Gastrocnemius medialis (tissue), 4 donors: ENCODE data around the gene CD5L. TPM values are rescaled to one million over a fixed set of nuclear protein-coding genes. Genes with fewer than 3 reads are reported as not detected.

Source experiments
- ATAC-seq, 2 donors: fragments of 150-250 bp; one replicate each; pipeline ENCODE4 v1.9.1; 2016
- DNase-seq, 2 donors: peaks; one replicate each; pipeline ENCODE4 v3.0.0-alpha.2; 2019
- H3K27ac ChIP-seq, 4 donors: fragments of 200-600 bp; sonication (generic); 1 replicate in 1 of 4; 2 replicates in 3 of 4; pipeline ENCODE4 v1.5.1; 2016 to 2018; ENCODE audit warnings: mild to moderate bottlenecking in 2 of 4, moderate library complexity in 1 of 4
- H3K27me3 ChIP-seq, 3 donors: fragments of 200-600 bp; sonication (generic) in 2 of 3; 1 replicate in 1 of 3; 2 replicates in 2 of 3; pipeline versions ENCODE4 v1.5.1 to v1.6.0; 2016 to 2019; ENCODE audit warnings: mild to moderate bottlenecking in 1 of 3, moderate library complexity in 1 of 3
- H3K36me3 ChIP-seq, 2 donors: fragments of 200-600 bp; sonication (generic) in 1 of 2; one replicate each; pipeline ENCODE4 v1.5.1; 2017 to 2018
- H3K4me1 ChIP-seq, 2 donors: fragments of 200-600 bp; sonication (generic) in 1 of 2; one replicate each; pipeline ENCODE4 v1.5.1; 2016 to 2017; ENCODE audit warnings: mild to moderate bottlenecking in 2 of 2
- H3K4me3 ChIP-seq, 4 donors: fragments of 200-600 bp; sonication (generic) in 3 of 4; 1 replicate in 1 of 4; 2 replicates in 3 of 4; pipeline ENCODE4 v1.5.1; 2016 to 2019; ENCODE audit warnings: mild to moderate bottlenecking in 2 of 4
- H3K9me3 ChIP-seq, 3 donors: fragments of 200-600 bp; sonication (generic) in 2 of 3; 1 replicate in 1 of 3; 2 replicates in 2 of 3; pipeline ENCODE4 v1.5.1; 2016 to 2019
- CTCF ChIP-seq, 5 experiments: fragments of 450-650 bp in 3 of 5; fragments of 200-600 bp in 2 of 5; sonication (generic) in 2 of 5; IDR thresholded peaks in 4 of 5; conservative IDR thresholded peaks in 1 of 5; 1 replicate in 4 of 5; 2 replicates in 1 of 5; pipeline ENCODE4 v1.5.1; 2016 to 2019; ENCODE audit warnings: antibody characterized with exemption in 5 of 5, mild to moderate bottlenecking in 3 of 5, moderate library complexity in 3 of 5
- POLR2A ChIP-seq, 2 donors: fragments of 450-650 bp; IDR thresholded peaks; one replicate each; pipeline ENCODE4 v1.6.1; 2017; ENCODE audit warnings: antibody characterized with exemption in 2 of 2, mild to moderate bottlenecking in 2 of 2, moderate library complexity in 2 of 2
- in situ Hi-C, 4 donors: fragments of 200-750 bp; cut with MboI; loops; one replicate each; pipeline versions ENCODE4 v1.15.0 to v1.8.0; 2017; ENCODE audit warnings: low sequenced_read_pairs in 4 of 4
- intact Hi-C: fragments of 100-400 bp; cut with DNase I; formaldehyde crosslinking; loops from one replicate; pipeline ENCODE4 v1.15.1; 2023; ENCODE audit warnings: low total_unique reads
- total RNA-seq, 4 donors: library from RNA; depleted of rRNA; stranded (reverse); fragments of >200 nt; gene quantifications; one replicate each; pipeline versions ENCODE4 v1.1.0 to v1.2.3, GENCODE V29; 2016

The CD5L gene
- total RNA-seq, 4 donors from 2014 or later = not detected

GRCh38 chr1:157831968-157832626 is 9.5 kb downstream of the CD5L start:
- Histone ChIP-seq H3K27me3 (no peaks in the 10 kb centered on the region), H3K27ac (no peak overlapping the region), H3K36me3 (no peaks in the 10 kb centered on the region), H3K4me1 (no peaks in the 10 kb centered on the region), H3K4me3 (no peak overlapping the region), H3K9me3 (no peaks in the 10 kb centered on the region)
- in situ Hi-C loops = no loop called here
- intact Hi-C loops = no loop called here
- DNase-seq (no peak), ATAC-seq (no peak)
- no peak for TF ChIP-seq POLR2A (IDR thresholded peaks at IDR 0.05)
- TF ChIP-seq CTCF (IDR thresholded peaks at IDR 0.05 in 4 of 5, conservative IDR thresholded peaks at IDR 0.05 in 1 of 5) = no peak

GRCh38 chr1:157830887-157831286 is 10.7 kb downstream of the CD5L start:
- no peaks in the 10 kb centered on the region for H3K36me3 ChIP-seq
- H3K4me3 ChIP-seq = no peak overlapping the region
- H3K27me3 ChIP-seq = no peaks in the 10 kb centered on the region
- DNase-seq (no peak), ATAC-seq (no peak)
- intact Hi-C loops (no loop called here), in situ Hi-C loops (no loop called here)
- H3K27ac ChIP-seq = no peak overlapping the region
- H3K4me1 ChIP-seq = no peaks in the 10 kb centered on the region
- TF ChIP-seq CTCF (IDR thresholded peaks at IDR 0.05 in 4 of 5, conservative IDR thresholded peaks at IDR 0.05 in 1 of 5) (no peak), POLR2A (IDR thresholded peaks at IDR 0.05) (no peak)
- no peaks in the 10 kb centered on the region for H3K9me3 ChIP-seq

- Histone ChIP-seq H3K36me3 (no peaks in the 10 kb centered on the region), H3K4me3 (no peak overlapping the region), H3K27ac (no peak overlapping the region), H3K27me3 (no peaks in the 10 kb centered on the region), H3K4me1 (no peaks in the 10 kb centered on the region), H3K9me3 (no peaks in the 10 kb centered on the region)
- intact Hi-C loops = no loop called here
- TF ChIP-seq CTCF (IDR thresholded peaks at IDR 0.05 in 4 of 5, conservative IDR thresholded peaks at IDR 0.05 in 1 of 5) (no peak), POLR2A (IDR thresholded peaks at IDR 0.05) (no peak)
- in situ Hi-C loops = no loop called here
- ATAC-seq (no peak), DNase-seq (no peak)
These were observed 11.9 kb downstream of the CD5L start for GRCh38 chr1:157829711-157830110.

DNA sequence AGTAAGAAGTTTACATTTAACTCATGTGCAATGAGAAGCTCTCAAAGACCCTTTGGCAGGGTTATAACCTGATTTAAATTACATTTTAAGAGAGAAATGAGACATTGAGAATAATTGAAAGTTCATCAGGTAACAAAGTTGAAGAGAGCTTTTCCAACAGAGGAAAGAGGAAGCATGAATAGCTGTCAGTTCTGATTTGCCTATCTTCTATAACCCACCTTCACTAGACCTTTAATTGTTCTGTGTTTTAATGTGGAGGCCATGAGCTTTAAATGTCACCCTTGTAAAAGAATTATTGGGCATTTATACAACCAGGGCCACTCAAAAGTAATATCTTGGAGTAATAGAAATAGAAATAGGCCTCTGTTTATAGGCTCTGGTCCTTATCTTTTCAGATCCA is 12.4 kb downstream of the CD5L start:
- in situ Hi-C loops = no loop called here
- no peak for ATAC-seq
- TF ChIP-seq CTCF (IDR thresholded peaks at IDR 0.05 in 4 of 5, conservative IDR thresholded peaks at IDR 0.05 in 1 of 5) (no peak), POLR2A (IDR thresholded peaks at IDR 0.05) (no peak)
- intact Hi-C loops = no loop called here
- no peak overlapping the region for H3K4me3 ChIP-seq
- H3K27me3 ChIP-seq = no peaks in the 10 kb centered on the region
- H3K36me3 ChIP-seq = no peaks in the 10 kb centered on the region
- no peaks in the 10 kb centered on the region for H3K9me3 ChIP-seq
- H3K27ac ChIP-seq = no peak overlapping the region
- H3K4me1 ChIP-seq = no peaks in the 10 kb centered on the region
- DNase-seq = no peak

DNA sequence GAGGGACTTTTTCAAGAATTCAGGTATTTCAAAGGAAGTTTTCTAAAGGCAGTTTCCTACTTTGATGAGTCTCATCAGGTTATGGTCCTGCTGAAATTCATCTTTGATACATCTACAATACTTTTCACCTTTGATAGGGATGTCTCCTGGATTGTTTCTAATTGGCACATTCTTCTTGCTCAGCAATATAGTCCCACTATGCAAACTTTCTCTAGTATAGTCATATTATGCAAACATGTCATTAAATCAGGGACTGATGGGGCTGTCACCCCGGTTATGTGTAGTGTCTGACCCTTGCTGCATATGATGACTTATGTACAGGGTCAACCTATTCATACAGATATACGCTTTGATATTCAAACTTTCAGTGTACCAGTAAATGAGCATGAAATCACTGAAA is 21.3 kb downstream of the CD5L start:
- intact Hi-C loops (no loop called here), in situ Hi-C loops (no loop called here)
- ATAC-seq (no peak), DNase-seq (no peak)
- Histone ChIP-seq H3K27ac (no peak overlapping the region), H3K36me3 (no peaks in the 10 kb centered on the region), H3K4me3 (no peak overlapping the region), H3K4me1 (no peaks in the 10 kb centered on the region), H3K9me3 (no peaks in the 10 kb centered on the region), H3K27me3 (no peaks in the 10 kb centered on the region)
- TF ChIP-seq POLR2A (IDR thresholded peaks at IDR 0.05) (no peak), CTCF (IDR thresholded peaks at IDR 0.05 in 4 of 5, conservative IDR thresholded peaks at IDR 0.05 in 1 of 5) (no peak)
